Activated T-helper 2 cell treated with anti-CD3 and anti-CD28 coated beads, Interferon-gamma antibody, Interleukin-2, Interleukin-4, amounts not matched to agents 10 μg/mL and 5 μg/mL and 100 μg/mL, durations not matched to agents 14 hours and 24 hours and 36 hours (primary cell): ENCODE results near the gene PRR5L. TPM values are rescaled to one million over a fixed set of nuclear protein-coding genes. Genes with fewer than 3 reads are reported as not detected.

Source experiments
- DNase-seq: peaks from one replicate; pipeline ENCODE4 v3.0.0; 2021; ENCODE audit warnings: low spot score
- H3K27ac Mint-ChIP-seq: one replicate; pipeline ENCODE4 v1.8.0; 2021; ENCODE audit warnings: mixed read lengths
- H3K27me3 Mint-ChIP-seq: one replicate; pipeline ENCODE4 v1.8.0; 2021; ENCODE audit warnings: low read depth, mixed read lengths
- H3K36me3 Mint-ChIP-seq: one replicate; pipeline ENCODE4 v1.8.0; 2021; ENCODE audit warnings: low read depth, mixed read lengths
- H3K4me1 Mint-ChIP-seq: one replicate; pipeline ENCODE4 v1.8.0; 2021; ENCODE audit warnings: low read depth, mixed read lengths
- H3K4me3 Mint-ChIP-seq: one replicate; pipeline ENCODE4 v1.8.0; 2021; ENCODE audit warnings: low read depth, mild to moderate bottlenecking, moderate library complexity, mixed read lengths
- H3K9me3 Mint-ChIP-seq: one replicate; pipeline ENCODE4 v1.8.0; 2021; ENCODE audit warnings: mixed read lengths
- intact Hi-C: fragments of 100-400 bp; cut with micrococcal nuclease; formaldehyde crosslinking; loops from one replicate; pipeline ENCODE4 v1.15.1; 2023
- total RNA-seq: library from RNA; stranded (reverse); gene quantifications from 2 replicates; pipeline ENCODE4 v1.2.3, GENCODE V29; 2022

PRR5L gene
- total RNA-seq, 1 donor from 2014 or later = 23.4 TPM

DNA sequence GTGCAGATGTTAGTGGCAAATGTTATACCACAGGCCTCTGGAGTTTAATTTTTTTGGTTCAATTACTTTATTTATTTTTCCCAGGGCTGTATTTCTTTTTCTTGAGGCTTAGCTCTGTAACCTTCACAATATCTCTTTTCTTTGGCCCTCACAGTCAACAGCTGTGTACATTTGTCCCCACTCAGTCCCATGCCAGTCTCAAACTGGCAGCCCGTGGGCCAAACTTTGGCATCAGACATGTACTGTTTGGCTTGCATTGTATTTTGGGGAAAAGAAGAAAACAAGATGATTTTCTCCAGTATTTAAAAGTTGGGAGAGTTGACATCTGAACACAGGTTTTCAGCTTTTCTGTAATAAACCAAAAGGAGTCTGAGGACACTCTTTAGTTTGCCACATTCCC is 87.1 kb downstream of the PRR5L start:
- peaks cover 15% of the 10 kb centered on the region for H3K4me1 Mint-ChIP-seq
- H3K27ac Mint-ChIP-seq = no peak overlapping the region
- no peak for DNase-seq
- peaks cover 47% of the 10 kb centered on the region for H3K36me3 Mint-ChIP-seq
- intact Hi-C loops = no loop called here
- H3K9me3 Mint-ChIP-seq = no peaks in the 10 kb centered on the region
- H3K4me3 Mint-ChIP-seq = no peak overlapping the region
- H3K27me3 Mint-ChIP-seq = peaks cover 24% of the 10 kb centered on the region

GRCh38 chr11:36385121-36385970 is 89.3 kb downstream of the PRR5L start:
- Mint-ChIP-seq H3K36me3 (peaks cover 29% of the 10 kb centered on the region), H3K9me3 (no peaks in the 10 kb centered on the region), H3K4me1 (peaks cover 21% of the 10 kb centered on the region), H3K27ac (no peak overlapping the region), H3K27me3 (peaks cover 3% of the 10 kb centered on the region), H3K4me3 (no peak overlapping the region)
- intact Hi-C loops = no loop called here
- DNase-seq = no peak

GRCh38 chr11:36386411-36386810 is 90.3 kb downstream of the PRR5L start:
- H3K27me3 Mint-ChIP-seq = no peaks in the 10 kb centered on the region
- DNase-seq = no peak
- peaks cover 26% of the 10 kb centered on the region for H3K4me1 Mint-ChIP-seq
- H3K4me3 Mint-ChIP-seq = no peak overlapping the region
- no peaks in the 10 kb centered on the region for H3K9me3 Mint-ChIP-seq
- intact Hi-C loops = no loop called here
- H3K27ac Mint-ChIP-seq = no peak overlapping the region
- peaks cover 23% of the 10 kb centered on the region for H3K36me3 Mint-ChIP-seq

- no peak for DNase-seq
- Mint-ChIP-seq H3K4me3 (no peak overlapping the region), H3K36me3 (peaks cover 13% of the 10 kb centered on the region), H3K9me3 (no peaks in the 10 kb centered on the region), H3K27ac (no peak overlapping the region), H3K27me3 (no peaks in the 10 kb centered on the region), H3K4me1 (peaks cover 37% of the 10 kb centered on the region)
- intact Hi-C loops = no loop called here
Observed at GRCh38 chr11:36388071-36388470, 92.0 kb downstream of the PRR5L start.

GRCh38 chr11:36388951-36389350 is 92.9 kb downstream of the PRR5L start:
- H3K4me3 Mint-ChIP-seq = no peak overlapping the region
- peaks cover 16% of the 10 kb centered on the region for H3K36me3 Mint-ChIP-seq
- H3K9me3 Mint-ChIP-seq = no peaks in the 10 kb centered on the region
- intact Hi-C loops = no loop called here
- H3K27ac Mint-ChIP-seq = no peak overlapping the region
- H3K4me1 Mint-ChIP-seq = peaks cover 44% of the 10 kb centered on the region
- no peak for DNase-seq
- peaks cover 1% of the 10 kb centered on the region for H3K27me3 Mint-ChIP-seq

GRCh38 chr11:36389811-36390210 is 93.7 kb downstream of the PRR5L start:
- Mint-ChIP-seq H3K27me3 (peaks cover 1% of the 10 kb centered on the region), H3K4me3 (no peak overlapping the region), H3K9me3 (no peaks in the 10 kb centered on the region), H3K27ac (peak overlapping the region; percentile 40), H3K36me3 (peaks cover 14% of the 10 kb centered on the region), H3K4me1 (peaks cover 51% of the 10 kb centered on the region)
- no peak for DNase-seq
- intact Hi-C loops = loop anchor here (2.0 kb wide), 1 partner anchor 13 kb away; no protein-coding TSS in a partner anchor

DNA sequence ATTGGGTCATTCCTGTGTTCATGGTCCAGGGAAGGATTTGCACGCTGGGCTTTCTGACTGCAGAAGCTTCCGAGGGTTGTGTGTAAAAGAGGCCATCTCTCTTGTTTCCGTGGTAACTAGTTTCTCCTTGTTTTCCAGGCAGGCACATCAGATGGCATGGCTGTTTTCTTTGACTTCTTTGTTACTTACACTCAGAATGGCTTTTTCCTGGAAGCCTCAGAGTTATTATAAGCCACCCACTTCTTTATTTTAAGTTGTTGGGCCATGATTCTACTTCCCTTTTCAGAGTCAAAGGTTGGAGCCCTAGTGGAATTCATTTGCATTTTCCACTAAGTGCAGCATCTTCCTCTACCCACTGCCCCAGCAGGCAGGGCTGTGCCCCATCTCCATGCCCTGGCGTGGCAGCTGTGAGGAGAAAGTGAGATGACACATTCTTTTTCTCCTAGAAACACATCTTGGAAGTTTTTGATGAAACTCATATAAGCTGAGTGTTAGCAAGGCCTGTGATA is 94.9 kb downstream of the PRR5L start:
- Mint-ChIP-seq H3K4me3 (no peak overlapping the region), H3K9me3 (no peaks in the 10 kb centered on the region), H3K27me3 (peaks cover 1% of the 10 kb centered on the region), H3K27ac (peak overlapping the region; percentile 62), H3K4me1 (peaks cover 51% of the 10 kb centered on the region), H3K36me3 (peaks cover 14% of the 10 kb centered on the region)
- intact Hi-C loops = loop anchor here (2.0 kb wide), 1 partner anchor 14 kb away; no protein-coding TSS in a partner anchor
- DNase-seq = no peak

GRCh38 chr11:36392196-36392595 is 96.1 kb downstream of the PRR5L start:
- H3K27me3 Mint-ChIP-seq = peaks cover 1% of the 10 kb centered on the region
- peak overlapping the region; percentile 26 for H3K27ac Mint-ChIP-seq
- intact Hi-C loops = no loop called here
- H3K9me3 Mint-ChIP-seq = no peaks in the 10 kb centered on the region
- peaks cover 14% of the 10 kb centered on the region for H3K36me3 Mint-ChIP-seq
- H3K4me3 Mint-ChIP-seq = no peak overlapping the region
- H3K4me1 Mint-ChIP-seq = peaks cover 54% of the 10 kb centered on the region
- no peak for DNase-seq

GRCh38 chr11:36394056-36394455 is 98.0 kb downstream of the PRR5L start:
- no peak for DNase-seq
- no peak overlapping the region for H3K27ac Mint-ChIP-seq
- intact Hi-C loops = no loop called here

GRCh38 chr11:36394926-36395325 is 98.8 kb downstream of the PRR5L start:
- intact Hi-C loops = no loop called here
- H3K4me3 Mint-ChIP-seq = peak overlapping the region; percentile 31

More at GRCh38 chr11:36394056-36394455, 98.0 kb downstream of the PRR5L start:
- Mint-ChIP-seq H3K9me3 (no peaks in the 10 kb centered on the region), H3K36me3 (peaks cover 20% of the 10 kb centered on the region), H3K27me3 (peaks cover 1% of the 10 kb centered on the region), H3K4me3 (no peak overlapping the region), H3K4me1 (peaks cover 54% of the 10 kb centered on the region)

DNA sequence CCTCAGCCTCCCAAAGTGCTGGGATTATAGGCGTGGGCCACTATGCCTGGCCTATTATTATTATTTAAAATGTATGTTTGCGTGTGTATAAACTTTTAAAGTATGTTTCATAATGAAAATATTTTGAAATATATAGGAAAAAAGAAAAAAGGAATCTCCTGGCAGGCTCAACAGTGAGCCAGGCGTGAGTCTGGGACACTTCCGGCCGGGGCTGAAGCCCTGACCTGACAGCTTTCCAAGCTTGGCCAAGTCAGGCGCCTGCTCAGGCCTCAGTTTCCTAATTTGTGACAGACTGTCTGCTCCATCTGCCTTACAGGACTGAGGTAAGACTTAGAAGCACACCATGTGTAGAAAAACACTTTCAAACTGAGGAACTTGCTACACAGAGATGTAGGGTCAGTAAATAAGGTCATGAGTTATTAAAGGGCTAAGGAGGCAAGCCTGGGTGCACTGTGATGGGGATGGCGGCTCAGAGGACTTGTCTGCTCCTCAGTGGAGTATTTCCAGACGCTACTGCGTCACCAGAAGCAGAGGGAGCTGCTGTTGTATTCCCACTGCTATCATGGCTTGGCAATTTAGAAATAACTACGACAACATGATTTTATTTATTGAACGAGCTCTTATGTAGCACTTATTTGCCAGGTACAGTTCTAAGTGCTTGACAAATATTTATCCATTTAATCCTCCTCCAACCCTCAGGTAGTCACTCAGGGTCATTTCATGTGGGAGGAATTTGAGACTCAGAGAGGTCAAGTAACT is 100.1 kb downstream of the PRR5L start:
- intact Hi-C loops = no loop called here
- Mint-ChIP-seq H3K4me3 (no peak overlapping the region), H3K4me1 (peaks cover 54% of the 10 kb centered on the region), H3K36me3 (peaks cover 38% of the 10 kb centered on the region), H3K9me3 (no peaks in the 10 kb centered on the region), H3K27me3 (peaks cover 1% of the 10 kb centered on the region), H3K27ac (no peak overlapping the region)
- no peak for DNase-seq

More at GRCh38 chr11:36394926-36395325, 98.8 kb downstream of the PRR5L start:
- no peak for DNase-seq
- peak overlapping the region; percentile 69 for H3K27ac Mint-ChIP-seq
- H3K4me1 Mint-ChIP-seq = peaks cover 51% of the 10 kb centered on the region
- no peaks in the 10 kb centered on the region for H3K9me3 Mint-ChIP-seq
- peaks cover 1% of the 10 kb centered on the region for H3K27me3 Mint-ChIP-seq
- H3K36me3 Mint-ChIP-seq = peaks cover 27% of the 10 kb centered on the region

GRCh38 chr11:36398231-36398953 is 102.3 kb downstream of the PRR5L start:
- H3K36me3 Mint-ChIP-seq = peaks cover 41% of the 10 kb centered on the region
- H3K4me1 Mint-ChIP-seq = peaks cover 39% of the 10 kb centered on the region

More at GRCh38 chr11:36398231-36398953, 102.3 kb downstream of the PRR5L start:
- Mint-ChIP-seq H3K9me3 (no peaks in the 10 kb centered on the region), H3K27ac (no peak overlapping the region), H3K4me3 (no peak overlapping the region), H3K27me3 (peaks cover under 1% of the 10 kb centered on the region)
- DNase-seq = no peak
- intact Hi-C loops = no loop called here
